GM12873 (cell line): ENCODE results near the gene STXBP1.

Experiments used
- CTCF ChIP-seq: IDR thresholded peaks from 2 replicates; pipeline ENCODE4 v1.5.1; 2012; ENCODE audit warnings: low read depth, mild to moderate bottlenecking, moderate library complexity, low read length, control low read depth; ENCODE audit not compliant: insufficient read depth; ENCODE audit errors: missing control alignments

STXBP1 gene

GRCh38 chr9:127741831-127742434 lies 129.9 kb downstream of the STXBP1 start:
- no peak for TF ChIP-seq CTCF
